OCI-LY3 (cell line): ENCODE results near the gene VAT1L.

Source experiments
- CTCF ChIP-seq: fragments of 200-600, 300-600 bp; sonication (generic); IDR thresholded peaks from 2 replicates; pipeline ENCODE4 v1.5.1; 2014; ENCODE audit warnings: antibody characterized with exemption, low read length, low read depth
- EZH2phosphoT487 ChIP-seq: fragments of 200-600 bp; shearing (Covaris generic); IDR thresholded peaks from 2 replicates; pipeline ENCODE4 v1.6.1; 2018; ENCODE audit warnings: antibody characterized with exemption, mixed run types, low read depth

GRCh38 chr16:78004517-78004916 is 216.2 kb downstream of the VAT1L start:
- TF ChIP-seq CTCF (no peak), EZH2phosphoT487 (no peak)
